Activated B cell treated with CpG ODN at 0.5 μM for 24 hours (primary cell): ENCODE results near the gene CD247. TPM values are rescaled to one million over a fixed set of nuclear protein-coding genes. Genes with fewer than 3 reads are reported as not detected.

Experiments used
- ATAC-seq: fragments of 200-7000 bp; cut with Tn5 transposase; one replicate; pipeline ENCODE4 v1.10.0; 2021; ENCODE audit warnings: low read depth, mild to moderate bottlenecking, moderate library complexity
- CTCF ChIA-PET: fragments of 350-600 bp; sonication (Branson Sonifier 250); formaldehyde crosslinking; loops from one replicate; lab custom pipeline; 2021; ENCODE audit warnings: antibody characterized with exemption; lab: Charles Lee
- POLR2A ChIA-PET: fragments of 350-600 bp; sonication (Branson Sonifier 250); formaldehyde crosslinking; loops from one replicate; lab custom pipeline; 2021; ENCODE audit warnings: antibody characterized with exemption; lab: Charles Lee
- DNase-seq: peaks from one replicate; pipeline ENCODE4 v3.0.0; 2022
- H3K27ac Mint-ChIP-seq: one replicate; pipeline ENCODE4 v1.8.0; 2020; ENCODE audit warnings: mixed read lengths
- H3K27me3 Mint-ChIP-seq: one replicate; pipeline ENCODE4 v1.8.0; 2021; ENCODE audit warnings: mixed read lengths
- H3K36me3 Mint-ChIP-seq: one replicate; pipeline ENCODE4 v1.8.0; 2021; ENCODE audit warnings: low read depth, mixed read lengths
- H3K4me1 Mint-ChIP-seq: one replicate; pipeline ENCODE4 v1.8.0; 2021; ENCODE audit warnings: mixed read lengths
- H3K4me3 Mint-ChIP-seq: one replicate; pipeline ENCODE4 v1.8.0; 2020; ENCODE audit warnings: mild to moderate bottlenecking, mixed read lengths
- H3K9me3 Mint-ChIP-seq: one replicate; pipeline ENCODE4 v1.8.0; 2020; ENCODE audit warnings: mixed read lengths
- intact Hi-C: fragments of 100-400 bp; cut with micrococcal nuclease; formaldehyde crosslinking; loops from one replicate; pipeline ENCODE4 v1.15.1; 2024
- total RNA-seq: library from RNA; stranded (reverse); gene quantifications from 2 replicates; pipeline ENCODE4 v1.2.3, GENCODE V29; 2022
- TF ChIP-seq, protein P1 (sequence below): fragments of 200-600 bp; IDR thresholded peaks from one replicate; pipeline ENCODE4 v1.8.0; 2022; ENCODE audit warnings: antibody characterized with exemption, mild to moderate bottlenecking

The CD247 gene
- 1.0 and 2.1 TPM in 2 replicates for total RNA-seq

DNA sequence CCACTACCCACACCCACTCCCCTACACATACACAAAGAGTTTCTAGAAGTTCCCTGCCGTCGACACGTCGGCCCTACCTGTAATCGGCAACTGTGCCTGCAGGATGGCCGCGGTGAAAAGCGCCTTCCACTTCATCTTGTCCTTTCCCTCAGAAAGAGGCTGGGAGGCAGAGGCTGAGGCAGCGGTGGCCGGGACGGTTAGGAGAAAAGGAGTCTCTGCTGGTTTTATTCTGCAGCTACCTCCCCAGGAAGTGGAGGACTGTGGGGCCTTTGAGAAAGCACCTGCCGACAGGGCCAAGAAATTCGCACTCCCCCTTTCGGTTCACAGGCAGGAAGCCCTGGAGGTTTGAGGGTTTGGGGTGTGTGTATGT is at the start of gene CD247:
TSS of gene CD247 (minus strand) at position 199 of the 370 bp plus-strand sequence. CDS start at position 135, 64 bp downstream.
- CTCF ChIA-PET = no interaction called here
- POLR2A ChIA-PET = no interaction called here
- no peaks in the 10 kb centered on the region for H3K4me1 Mint-ChIP-seq
- H3K36me3 Mint-ChIP-seq = no peaks in the 10 kb centered on the region
- H3K27ac Mint-ChIP-seq = no peak within 1 kb of the TSS
- no peak within 1 kb of the TSS for H3K4me3 Mint-ChIP-seq
- TF ChIP-seq, protein P1, sequence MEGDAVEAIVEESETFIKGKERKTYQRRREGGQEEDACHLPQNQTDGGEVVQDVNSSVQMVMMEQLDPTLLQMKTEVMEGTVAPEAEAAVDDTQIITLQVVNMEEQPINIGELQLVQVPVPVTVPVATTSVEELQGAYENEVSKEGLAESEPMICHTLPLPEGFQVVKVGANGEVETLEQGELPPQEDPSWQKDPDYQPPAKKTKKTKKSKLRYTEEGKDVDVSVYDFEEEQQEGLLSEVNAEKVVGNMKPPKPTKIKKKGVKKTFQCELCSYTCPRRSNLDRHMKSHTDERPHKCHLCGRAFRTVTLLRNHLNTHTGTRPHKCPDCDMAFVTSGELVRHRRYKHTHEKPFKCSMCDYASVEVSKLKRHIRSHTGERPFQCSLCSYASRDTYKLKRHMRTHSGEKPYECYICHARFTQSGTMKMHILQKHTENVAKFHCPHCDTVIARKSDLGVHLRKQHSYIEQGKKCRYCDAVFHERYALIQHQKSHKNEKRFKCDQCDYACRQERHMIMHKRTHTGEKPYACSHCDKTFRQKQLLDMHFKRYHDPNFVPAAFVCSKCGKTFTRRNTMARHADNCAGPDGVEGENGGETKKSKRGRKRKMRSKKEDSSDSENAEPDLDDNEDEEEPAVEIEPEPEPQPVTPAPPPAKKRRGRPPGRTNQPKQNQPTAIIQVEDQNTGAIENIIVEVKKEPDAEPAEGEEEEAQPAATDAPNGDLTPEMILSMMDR = no peak
- DNase-seq (no peak), ATAC-seq (no peak)
- intact Hi-C loops = no loop called here
- H3K27me3 Mint-ChIP-seq = peaks cover 17% of the 10 kb centered on the region
- peaks cover 1% of the 10 kb centered on the region for H3K9me3 Mint-ChIP-seq

DNA sequence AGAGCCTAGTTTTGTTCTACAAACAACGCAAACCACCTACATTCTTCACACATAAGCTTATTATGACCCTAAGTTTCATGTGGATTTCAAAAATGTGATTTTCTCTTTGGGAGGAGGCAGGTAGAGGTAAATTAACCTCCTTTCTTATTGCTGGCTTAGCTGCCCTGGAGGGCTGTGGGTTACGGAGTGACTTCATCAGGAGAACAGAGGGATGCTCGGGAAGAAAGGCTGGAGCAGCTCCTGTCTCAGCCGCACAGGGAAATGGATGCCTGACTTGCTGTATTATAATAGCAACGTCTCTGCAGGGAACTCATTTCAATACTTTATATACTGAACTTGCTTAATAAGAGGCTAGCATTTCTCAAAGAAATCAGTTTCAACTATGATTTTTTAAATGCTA is 49.3 kb upstream of the CD247 start:
- ChIA-PET CTCF (no interaction called here), POLR2A (no interaction called here)
- Mint-ChIP-seq H3K4me3 (no peak overlapping the region), H3K9me3 (peaks cover 2% of the 10 kb centered on the region), H3K27me3 (peaks cover 6% of the 10 kb centered on the region), H3K27ac (no peak overlapping the region), H3K4me1 (peaks cover 15% of the 10 kb centered on the region), H3K36me3 (no peaks in the 10 kb centered on the region)
- ATAC-seq (no peak), DNase-seq (no peak)
- intact Hi-C loops = no loop called here
- TF ChIP-seq, protein P1 = no peak

DNA sequence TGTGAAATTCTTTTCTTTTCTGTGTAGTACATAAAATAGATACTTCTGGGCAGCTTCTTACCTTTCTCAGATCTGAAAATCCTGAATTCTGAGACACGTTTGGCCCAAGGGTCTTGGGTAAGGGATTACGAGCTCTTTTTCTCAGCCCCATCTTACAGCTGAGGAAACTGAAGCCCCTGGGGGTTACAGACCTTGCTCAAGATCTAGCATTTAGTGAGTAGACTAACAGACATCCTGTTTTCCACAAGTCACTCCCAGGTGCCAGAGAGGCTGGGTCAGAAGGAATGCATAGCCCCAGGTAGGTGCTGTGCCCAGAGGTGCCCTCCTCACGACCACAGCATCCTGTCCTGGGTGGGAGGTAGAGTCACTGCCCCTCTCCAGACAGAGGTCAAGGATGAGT is 48.4 kb upstream of the CD247 start:
- Mint-ChIP-seq H3K27me3 (peaks cover 4% of the 10 kb centered on the region), H3K36me3 (no peaks in the 10 kb centered on the region), H3K9me3 (peaks cover 2% of the 10 kb centered on the region), H3K4me3 (no peak overlapping the region), H3K4me1 (peaks cover 15% of the 10 kb centered on the region), H3K27ac (no peak overlapping the region)
- TF ChIP-seq, protein P1 = no peak
- no peak for DNase-seq
- intact Hi-C loops = no loop called here
- CTCF ChIA-PET = interaction anchor here (2.4 kb wide), 1 partner anchor 10 kb away, joined by 10 read pairs; no protein-coding TSS in a partner anchor
- ATAC-seq = no peak
- POLR2A ChIA-PET = no interaction called here

DNA sequence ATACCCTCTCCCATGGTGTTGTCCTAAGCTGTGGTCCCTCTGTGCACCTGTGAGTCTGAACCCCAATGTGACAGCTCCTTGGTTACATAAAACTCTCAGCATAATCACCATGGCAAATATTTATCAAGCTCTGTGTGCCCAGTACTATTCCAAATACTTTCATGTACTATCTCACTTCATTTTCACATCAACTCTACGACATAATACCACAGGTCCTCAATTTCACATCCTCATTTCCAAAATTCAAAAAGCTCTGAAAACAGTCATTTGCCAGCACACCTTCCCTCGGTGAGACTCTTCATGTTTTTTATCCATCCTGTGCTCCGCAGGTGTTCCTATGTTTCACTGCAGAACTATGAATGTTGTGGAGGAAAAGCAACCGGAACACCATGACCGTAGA is 47.6 kb upstream of the CD247 start:
- ChIA-PET POLR2A (no interaction called here), CTCF (interaction anchor here (2.4 kb wide), 1 partner anchor 10 kb away, joined by 10 read pairs; no protein-coding TSS in a partner anchor)
- no peak for DNase-seq
- Mint-ChIP-seq H3K9me3 (peaks cover 2% of the 10 kb centered on the region), H3K36me3 (no peaks in the 10 kb centered on the region), H3K27ac (no peak overlapping the region), H3K4me1 (peaks cover 15% of the 10 kb centered on the region), H3K4me3 (no peak overlapping the region), H3K27me3 (no peaks in the 10 kb centered on the region)
- TF ChIP-seq, protein P1 = no peak
- intact Hi-C loops = no loop called here
- peak; percentile 10 for ATAC-seq

DNA sequence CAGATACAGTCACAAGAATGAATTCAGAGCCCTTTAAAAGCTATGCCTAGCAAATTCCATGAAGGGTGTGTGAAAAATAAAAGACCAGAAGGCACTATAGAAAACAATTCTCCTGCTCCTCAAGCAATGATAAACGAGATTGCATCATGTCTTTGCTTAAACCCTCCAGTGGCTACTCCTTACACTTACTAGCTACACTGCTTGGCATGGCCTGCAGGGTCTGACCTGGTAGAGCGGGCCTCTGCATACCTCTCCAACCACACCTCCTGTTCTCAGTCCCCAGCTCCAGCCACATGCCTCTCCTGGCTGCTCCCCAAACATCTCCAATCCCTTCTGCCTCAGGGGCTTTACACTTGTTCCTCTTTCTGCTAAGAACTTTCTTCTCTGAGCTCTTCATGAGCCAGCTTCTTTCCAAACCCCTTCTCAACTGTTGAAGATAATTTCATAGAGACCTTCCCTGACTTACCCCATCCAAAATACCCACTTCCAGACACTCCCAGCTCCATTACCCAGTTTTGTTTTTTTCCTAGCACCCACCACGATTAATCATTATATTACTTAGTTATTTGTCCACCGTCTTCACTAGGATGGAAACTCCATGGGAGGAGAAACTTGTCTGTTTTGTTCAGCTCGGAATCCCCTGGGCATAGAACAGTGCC is 46.4 kb upstream of the CD247 start:
- H3K27me3 Mint-ChIP-seq = no peaks in the 10 kb centered on the region
- ATAC-seq (no peak), DNase-seq (no peak)
- H3K27ac Mint-ChIP-seq = no peak overlapping the region
- H3K36me3 Mint-ChIP-seq = no peaks in the 10 kb centered on the region
- TF ChIP-seq, protein P1 = no peak
- no peak overlapping the region for H3K4me3 Mint-ChIP-seq
- H3K4me1 Mint-ChIP-seq = peaks cover 15% of the 10 kb centered on the region
- intact Hi-C loops = no loop called here
- no peaks in the 10 kb centered on the region for H3K9me3 Mint-ChIP-seq
- CTCF ChIA-PET = interaction anchor here (1.3 to 2.4 kb wide), 3 partner anchors 8 to 36 kb away, joined by 3 to 10 read pairs (median 7); partner anchors contain the start of gene CREG1
- POLR2A ChIA-PET = no interaction called here
